Astrocyte (in vitro differentiated cells and primary cell): ENCODE data around the gene CHL1.

ENCODE experiments used
- CTCF ChIP-seq: IDR thresholded peaks from 2 replicates; pipeline ENCODE4 v1.5.1; 2011; ENCODE audit warnings: low read depth, mild to moderate bottlenecking, inconsistent platforms, low read length, moderate library complexity; ENCODE audit not compliant: insufficient read depth
- EZH2 ChIP-seq: IDR thresholded peaks from 2 replicates; pipeline ENCODE4 v1.6.1; 2012; ENCODE audit warnings: mild to moderate bottlenecking, low read length, inconsistent platforms; ENCODE audit not compliant: insufficient read depth

- TF ChIP-seq CTCF (no peak), EZH2 (no peak)
Observed at GRCh38 chr3:274927-275326, 78.4 kb downstream of the CHL1 start.
